OCI-LY7 (cell line): ENCODE results near the gene TEX12.

Experiments
- CTCF ChIP-seq: fragments of 200-600 bp; sonication (generic); conservative IDR thresholded peaks from 2 replicates; pipeline ENCODE4 v1.5.1; 2014; ENCODE audit warnings: mild to moderate bottlenecking, antibody characterized with exemption, low read length, moderate library complexity, mixed read lengths
- EZH2phosphoT487 ChIP-seq: fragments of 200-600 bp; sonication (generic); IDR thresholded peaks from 2 replicates; pipeline ENCODE4 v1.6.1; 2018; ENCODE audit warnings: low read depth, borderline replicate concordance, mild to moderate bottlenecking, mixed run types, antibody characterized with exemption, low read length, moderate library complexity, mixed read lengths

GRCh38 chr11:112216561-112217105, 49.5 kb downstream of the TEX12 start:
- TF ChIP-seq CTCF (no peak), EZH2phosphoT487 (no peak)
